Measurements from ENCODE around the gene CPLX3.
A peak's percentile ranks its signal among the peaks of the same experiment; 100 is the strongest.

The CPLX3 gene

GRCh38 chr15:74873036-74873755 is 46.8 kb downstream of the CPLX3 start, which contains the start of gene SCAMP2:
TSS of gene SCAMP2 (minus strand) at chr15:74873365. CDS start at chr15:74873255, 110 bp downstream.
- TF ChIP-seq TAF1 (IDR thresholded peaks at IDR 0.05; ENCODE audit: low read depth) (peak; percentile 80), YY1 (IDR thresholded peaks at IDR 0.05; ENCODE audit: low read depth) (no peak), ZBTB7A (IDR thresholded peaks at IDR 0.05; ENCODE audit: low read depth) (0 out of 2 replicates have a peak, but pooled peaks have one; percentile 61), MAX (IDR thresholded peaks at IDR 0.05) (peak; percentile 75; the same call in 1 of the 2 replicates), CEBPB (IDR thresholded peaks at IDR 0.05) (no peak), TCF12 (IDR thresholded peaks at IDR 0.05; ENCODE audit: low read depth) (peak; percentile 66; the same call in 1 of the 2 replicates), CREB1 (IDR thresholded peaks at IDR 0.05; ENCODE audit: low read depth) (peak; percentile 60), EGR1 (IDR thresholded peaks at IDR 0.05) (peak; percentile 9; the same call in 1 of the 2 replicates), RAD21 (IDR thresholded peaks at IDR 0.05; ENCODE audit: low read depth) (no peak)

- no peak for TF ChIP-seq EGR1 (IDR thresholded peaks at IDR 0.05)
- TF ChIP-seq YY1 (IDR thresholded peaks at IDR 0.05; ENCODE audit: low read depth): no peak
- no peak for TF ChIP-seq CREB1 (IDR thresholded peaks at IDR 0.05; ENCODE audit: low read depth)
- TF ChIP-seq CEBPB (IDR thresholded peaks at IDR 0.05): no peak
- no peak for TF ChIP-seq TCF12 (IDR thresholded peaks at IDR 0.05; ENCODE audit: low read depth)
- TF ChIP-seq EP300 (IDR thresholded peaks at IDR 0.05; ENCODE audit: borderline replicate concordance): no peak
- TF ChIP-seq ZBTB7A (IDR thresholded peaks at IDR 0.05; ENCODE audit: low read depth): no peak
- no peak for TF ChIP-seq NFIC (IDR thresholded peaks at IDR 0.05)
- TF ChIP-seq TAF1 (IDR thresholded peaks at IDR 0.05; ENCODE audit: low read depth): no peak
Measured at GRCh38 chr15:74873756-74874424, 47.5 kb downstream of the CPLX3 start.

- TF ChIP-seq RAD21 (IDR thresholded peaks at IDR 0.05; ENCODE audit: low read depth) (no peak), EP300 (IDR thresholded peaks at IDR 0.05; ENCODE audit: borderline replicate concordance) (no peak), TEAD4 (IDR thresholded peaks at IDR 0.05) (no peak), NFIC (IDR thresholded peaks at IDR 0.05) (no peak), MAX (IDR thresholded peaks at IDR 0.05) (no peak), ZBTB7A (IDR thresholded peaks at IDR 0.05; ENCODE audit: low read depth) (no peak), FOXM1 (IDR thresholded peaks at IDR 0.05; ENCODE audit: borderline replicate concordance, low read depth) (no peak), EGR1 (IDR thresholded peaks at IDR 0.05) (no peak), USF1 (IDR thresholded peaks at IDR 0.05) (no peak), CREB1 (IDR thresholded peaks at IDR 0.05; ENCODE audit: low read depth) (no peak), REST (IDR thresholded peaks at IDR 0.05; ENCODE audit: low read depth) (no peak), CEBPB (IDR thresholded peaks at IDR 0.05) (no peak), TAF1 (IDR thresholded peaks at IDR 0.05; ENCODE audit: low read depth) (no peak), YY1 (IDR thresholded peaks at IDR 0.05; ENCODE audit: low read depth) (no peak), TCF12 (IDR thresholded peaks at IDR 0.05; ENCODE audit: low read depth) (no peak)
Measured at GRCh38 chr15:74878273-74878672, 51.8 kb downstream of the CPLX3 start.
